RKO (cell line): Measurements from ENCODE around the gene BCAS4.
A peak's percentile ranks its signal among the peaks of the same experiment; 100 is the strongest.

ENCODE experiments used
- DNase-seq: peaks from one replicate; pipeline ENCODE4 v3.0.0-alpha.2; 2016; ENCODE audit warnings: low spot score

Gene BCAS4

GRCh38 chr20:50855498-50856474 lies 60.9 kb downstream of the BCAS4 start:
- DNase-seq, result peak; percentile 29

GRCh38 chr20:50856475-50857041 lies 61.7 kb downstream of the BCAS4 start:
- DNase-seq, result no peak

- no peak for DNase-seq
These were observed 62.5 kb downstream of the BCAS4 start for GRCh38 chr20:50857348-50857747.

GRCh38 chr20:50858525-50858924 lies 63.7 kb downstream of the BCAS4 start:
- no peak for DNase-seq

GRCh38 chr20:50859161-50859560 lies 64.3 kb downstream of the BCAS4 start:
- DNase-seq, result no peak

- DNase-seq, result no peak
These were observed 66.2 kb downstream of the BCAS4 start for GRCh38 chr20:50861012-50861411.

- no peak for DNase-seq
These were observed 67.7 kb downstream of the BCAS4 start for GRCh38 chr20:50862546-50862945.

GRCh38 chr20:50865114-50865513 lies 70.3 kb downstream of the BCAS4 start:
- no peak for DNase-seq

GRCh38 chr20:50865591-50865990 lies 70.7 kb downstream of the BCAS4 start:
- DNase-seq, result no peak

GRCh38 chr20:50866036-50866685 lies 71.3 kb downstream of the BCAS4 start:
- DNase-seq, result no peak

GRCh38 chr20:50866831-50867230 lies 72.0 kb downstream of the BCAS4 start:
- no peak for DNase-seq

GRCh38 chr20:50867805-50868204 lies 72.9 kb downstream of the BCAS4 start:
- no peak for DNase-seq

- DNase-seq, result no peak
These were observed 73.9 kb downstream of the BCAS4 start for GRCh38 chr20:50868509-50869495.

GRCh38 chr20:50870561-50871161 lies 75.8 kb downstream of the BCAS4 start:
- no peak for DNase-seq

GRCh38 chr20:50872560-50873425 lies 77.9 kb downstream of the BCAS4 start:
- no peak for DNase-seq

GRCh38 chr20:50873585-50873984 lies 78.7 kb downstream of the BCAS4 start:
- no peak for DNase-seq

GRCh38 chr20:50874111-50874757 lies 79.4 kb downstream of the BCAS4 start:
- DNase-seq, result no peak

GRCh38 chr20:50874758-50875665 lies 80.2 kb downstream of the BCAS4 start:
- DNase-seq, result no peak
